ENCODE measurements around the gene HSPA8.
"Not testable (repeated sequence)": the region's sequence is repeated elsewhere in the genome, so short reads cannot be mapped to it uniquely, and the experiment has no call there.

Gene HSPA8

DNA sequence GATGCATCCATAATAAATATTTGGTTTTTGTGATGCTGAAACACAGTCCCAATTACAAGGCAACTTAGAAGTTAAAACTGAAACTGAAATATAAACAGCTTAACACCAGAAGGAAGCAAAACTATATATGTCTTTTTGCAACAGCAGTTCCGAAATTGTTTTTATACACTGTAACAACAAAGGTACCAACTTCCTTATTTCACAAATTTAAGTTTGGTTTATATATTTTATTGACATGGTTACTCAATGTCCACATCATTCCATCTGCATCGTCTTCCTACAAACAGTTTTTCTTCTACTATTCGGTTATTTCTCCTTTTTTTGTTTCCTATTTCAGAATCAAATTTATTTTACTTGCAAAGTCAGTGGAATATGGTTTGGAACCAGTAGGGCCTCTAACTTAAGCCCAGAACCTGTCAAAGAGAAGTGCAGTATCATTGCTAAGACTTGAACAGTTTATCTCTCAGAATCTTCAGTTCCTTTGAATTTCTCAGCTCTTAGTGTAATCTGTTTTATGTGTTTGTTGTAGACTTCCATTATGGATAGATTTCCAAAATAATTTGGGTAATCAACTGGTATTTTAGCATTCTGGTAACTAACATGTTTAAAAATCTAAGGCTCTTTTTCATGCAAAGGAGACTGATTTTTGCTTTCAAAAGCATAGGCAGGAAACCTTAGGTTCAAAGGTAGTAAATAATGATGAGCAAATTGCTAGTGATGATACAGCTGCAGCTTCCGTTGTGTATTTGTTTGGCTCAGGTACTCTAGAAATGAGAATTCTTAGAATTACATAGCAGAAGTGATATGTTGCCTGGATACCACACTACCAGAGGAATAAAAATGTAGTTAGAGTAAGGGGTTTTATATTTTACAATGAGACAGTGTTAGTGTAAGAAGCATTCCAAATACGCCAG, 8.2 kb upstream of the HSPA8 start:
- DNase-seq = no peak

DNA sequence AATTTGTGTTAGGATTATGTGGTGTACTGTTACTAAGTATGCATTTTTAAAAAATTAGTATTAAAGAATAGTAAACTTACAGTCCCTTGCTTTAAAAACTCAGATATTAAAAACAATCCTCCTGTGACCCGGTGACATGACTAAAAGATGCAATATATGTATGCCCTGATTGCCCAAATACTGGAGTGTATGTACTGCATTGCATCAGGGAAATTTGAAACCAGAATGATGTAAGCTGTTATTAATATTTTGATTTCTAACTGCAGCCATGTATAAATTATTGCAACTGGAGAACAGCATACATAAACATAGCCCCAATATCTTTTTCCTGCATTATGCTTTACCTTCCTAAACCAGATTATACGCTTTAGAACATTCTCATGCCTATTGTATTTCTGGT, 3.7 kb upstream of the HSPA8 start:
- no peak for DNase-seq

GRCh38 chr11:123063826-123064657, 2.1 kb upstream of the HSPA8 start:
- no peak for DNase-seq

GRCh38 chr11:123062892-123063825, 1.2 kb upstream of the HSPA8 start:
- DNase-seq = no peak

GRCh38 chr11:123062158-123062891, 389 bp upstream of the HSPA8 start:
- DNase-seq = peak; percentile 99

DNA sequence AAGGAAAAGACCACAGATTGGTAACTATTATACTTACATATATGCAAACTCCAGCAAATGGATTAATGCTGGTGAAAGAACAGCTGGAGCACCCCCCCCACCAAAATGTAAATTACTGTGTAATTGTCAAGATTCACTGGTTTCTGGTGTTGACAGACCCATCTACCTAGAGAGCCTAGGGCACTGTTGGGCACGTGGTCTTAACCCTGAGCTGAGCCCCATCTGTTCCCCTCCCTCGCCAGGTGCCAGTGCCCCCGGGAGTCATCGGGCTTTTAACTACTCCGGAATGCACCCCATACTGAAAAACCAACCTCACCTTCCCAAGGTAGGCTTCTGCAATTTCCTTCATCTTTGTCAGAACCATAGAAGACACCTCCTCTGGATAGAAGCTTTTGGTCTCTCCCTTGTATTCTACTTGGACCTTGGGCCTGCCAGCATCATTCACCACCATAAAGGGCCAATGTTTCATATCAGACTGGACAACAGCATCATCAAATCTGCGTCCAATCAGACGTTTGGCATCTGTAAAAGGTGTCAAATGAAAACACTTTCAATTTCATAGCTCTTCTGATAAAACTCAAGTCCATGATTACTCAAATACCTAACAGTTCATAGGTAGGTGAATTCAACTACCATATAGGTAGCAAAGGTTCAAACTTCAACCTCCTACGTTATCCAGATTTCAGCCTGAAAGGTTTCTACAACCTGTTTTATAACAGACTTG, 1.5 kb downstream of the HSPA8 start:
- DNase-seq = no peak

- DNase-seq = not testable (repeated sequence)
Measured at GRCh38 chr11:123059041-123059920, 2.7 kb downstream of the HSPA8 start.

GRCh38 chr11:123057661-123058305, 4.2 kb downstream of the HSPA8 start:
- no peak for DNase-seq

GRCh38 chr11:123056835-123057491, 5.0 kb downstream of the HSPA8 start:
- no peak for DNase-seq

DNA sequence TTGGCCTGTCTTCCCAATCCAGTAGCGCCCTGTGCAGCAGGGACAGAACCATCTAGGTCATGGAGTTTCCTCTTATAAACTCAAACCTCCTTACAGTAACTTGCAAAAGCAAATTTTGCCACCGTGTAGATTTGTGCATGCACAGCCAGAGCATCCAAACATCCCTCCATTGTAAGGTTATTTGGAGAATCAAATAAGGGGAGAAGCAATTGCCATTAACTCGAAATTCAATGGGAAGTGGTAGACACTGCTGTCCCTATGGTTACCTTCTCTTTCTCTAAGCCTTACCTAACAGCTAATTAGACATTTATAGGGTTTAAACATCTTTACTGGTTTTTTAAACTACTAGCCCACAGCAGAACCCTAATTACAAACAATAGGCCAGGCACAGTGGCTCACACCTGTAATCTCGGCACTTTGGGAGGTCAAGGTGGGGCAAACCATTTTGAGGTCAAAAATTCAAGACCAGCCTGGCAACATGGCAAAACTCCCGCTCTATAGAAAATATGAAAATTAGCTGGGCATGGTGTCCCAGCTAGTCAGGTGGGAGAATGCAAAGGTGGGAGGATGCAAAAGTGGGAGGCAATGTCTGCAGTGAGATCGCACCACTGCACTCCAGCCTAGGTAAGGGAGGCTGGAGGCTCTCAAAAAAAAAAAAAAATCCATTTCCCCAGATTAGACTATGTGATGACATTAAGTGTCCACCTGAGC, 6.6 kb downstream of the HSPA8 start:
- DNase-seq = no peak

DNA sequence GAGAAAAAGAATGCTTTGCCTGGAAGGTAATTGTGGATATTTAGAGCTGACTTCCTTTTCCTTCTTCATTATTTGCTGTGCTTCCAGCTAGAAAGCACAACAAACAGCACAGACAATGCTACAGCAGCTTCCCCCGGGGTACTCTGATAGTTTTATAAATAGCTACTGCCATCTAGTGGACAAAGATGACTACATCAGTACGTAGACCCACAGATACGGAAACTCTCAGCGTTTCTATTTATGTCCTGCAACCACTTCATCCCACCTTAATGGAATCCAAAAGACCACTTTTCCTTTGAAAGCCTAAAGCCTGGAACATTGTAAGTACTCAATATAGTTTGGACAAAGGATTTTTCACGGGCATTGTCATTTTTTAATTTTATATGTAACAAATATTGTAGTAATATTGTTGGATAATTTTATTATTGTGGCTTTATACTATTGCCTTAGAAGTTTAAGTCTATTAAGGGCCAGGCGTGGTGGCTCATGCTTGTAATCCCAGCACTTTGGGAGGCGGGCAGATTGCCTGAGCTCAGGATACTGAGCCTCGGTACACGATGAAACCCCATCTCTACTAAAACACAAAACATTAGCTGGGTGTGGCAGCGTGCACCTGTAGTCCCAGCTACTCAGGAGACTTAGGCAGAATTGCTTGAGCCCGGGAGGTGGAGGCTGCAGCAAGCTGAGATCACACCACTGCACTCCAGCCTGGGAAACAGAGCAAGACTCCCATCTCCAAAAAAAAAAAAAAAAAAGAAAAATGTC, 7.5 kb downstream of the HSPA8 start:
- no peak for DNase-seq

GRCh38 chr11:123052901-123053721, 8.8 kb downstream of the HSPA8 start:
- DNase-seq = no peak

DNA sequence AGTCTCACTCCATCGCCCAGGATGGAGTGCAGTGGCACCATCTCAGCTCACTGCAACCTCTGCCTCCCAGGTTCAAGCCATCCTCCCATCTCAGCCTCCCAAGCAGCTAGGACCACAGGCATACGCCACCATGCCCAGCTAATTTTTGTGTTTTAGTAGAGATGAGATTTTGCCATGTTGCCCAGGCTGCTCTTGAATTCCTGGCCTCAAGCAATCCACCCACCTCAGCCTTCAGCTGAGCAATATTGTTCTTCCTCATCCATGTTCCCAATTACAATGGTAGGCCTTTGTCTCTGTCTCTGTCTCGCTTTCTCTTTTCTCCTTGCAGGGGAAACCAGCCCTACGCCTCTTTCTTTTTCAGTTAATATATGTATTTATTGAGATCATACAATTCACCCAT, 10.3 kb downstream of the HSPA8 start:
- DNase-seq = no peak

DNA sequence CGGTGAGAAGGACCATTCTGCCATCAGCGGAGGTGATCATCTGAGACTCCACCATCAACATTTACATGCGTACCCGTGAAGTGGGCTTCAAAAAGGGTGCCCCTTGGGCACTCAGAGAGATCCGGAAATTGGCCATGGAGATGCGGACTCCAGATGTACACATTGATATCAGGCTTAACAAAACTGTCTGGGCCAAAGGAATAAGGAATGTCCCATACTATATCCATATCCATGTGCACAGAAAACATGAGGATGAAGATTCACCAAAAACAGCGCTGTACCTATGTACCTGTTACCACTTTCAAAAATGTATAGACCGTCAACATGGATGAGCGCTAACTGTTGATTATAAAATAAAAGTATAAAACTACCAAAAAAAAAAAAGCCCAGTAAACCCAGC, 10.8 kb downstream of the HSPA8 start:
- no peak for DNase-seq

- no peak for DNase-seq
Measured at GRCh38 chr11:123047947-123048293, 14.0 kb downstream of the HSPA8 start.

DNA sequence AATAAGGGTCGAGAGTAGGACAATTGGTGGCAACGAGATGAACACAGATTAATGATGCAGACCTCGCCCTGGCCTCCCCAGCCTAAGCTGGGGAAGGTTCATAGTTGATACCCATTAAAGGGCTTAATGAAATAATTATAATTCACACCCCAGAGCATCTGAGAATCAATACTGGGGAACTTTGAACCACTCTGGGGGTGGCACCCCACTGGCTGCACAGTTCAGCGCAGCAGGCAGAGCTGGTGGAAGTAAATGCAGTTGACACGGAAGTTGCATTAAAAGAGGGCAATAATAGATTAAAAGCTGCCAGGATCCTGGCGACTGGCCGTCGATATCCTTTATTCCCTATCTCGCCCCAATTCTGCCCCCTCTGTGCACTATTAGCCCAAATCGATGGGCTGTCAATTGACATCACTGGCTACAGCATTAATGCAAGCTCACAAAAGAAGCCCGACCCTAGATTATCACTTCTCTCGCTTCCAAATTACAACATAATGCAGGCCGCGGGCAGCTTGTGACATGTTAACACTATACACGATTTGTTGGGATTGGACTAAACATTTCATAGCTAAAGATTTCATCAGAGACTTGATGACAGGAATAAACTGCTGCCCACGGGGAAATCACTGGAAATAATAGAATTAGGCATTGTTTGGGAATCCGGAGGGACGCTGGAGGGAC, 14.5 kb downstream of the HSPA8 start:
- DNase-seq = no peak
